IMR-90 (cell line): Measurements from ENCODE around the gene CCDC117.

Experiments used
- POLR2A ChIP-seq: IDR thresholded peaks from 2 replicates; pipeline ENCODE4 v1.6.1; 2012; ENCODE audit warnings: mild to moderate bottlenecking, low read depth, low read length
- TF ChIP-seq, protein P1 (sequence below): conservative IDR thresholded peaks from 2 replicates; pipeline ENCODE4 v1.5.1; 2012; ENCODE audit warnings: mild to moderate bottlenecking, low read depth, low read length, improper control_type of control experiment

- TF ChIP-seq POLR2A, result no peak
- TF ChIP-seq, protein P1, sequence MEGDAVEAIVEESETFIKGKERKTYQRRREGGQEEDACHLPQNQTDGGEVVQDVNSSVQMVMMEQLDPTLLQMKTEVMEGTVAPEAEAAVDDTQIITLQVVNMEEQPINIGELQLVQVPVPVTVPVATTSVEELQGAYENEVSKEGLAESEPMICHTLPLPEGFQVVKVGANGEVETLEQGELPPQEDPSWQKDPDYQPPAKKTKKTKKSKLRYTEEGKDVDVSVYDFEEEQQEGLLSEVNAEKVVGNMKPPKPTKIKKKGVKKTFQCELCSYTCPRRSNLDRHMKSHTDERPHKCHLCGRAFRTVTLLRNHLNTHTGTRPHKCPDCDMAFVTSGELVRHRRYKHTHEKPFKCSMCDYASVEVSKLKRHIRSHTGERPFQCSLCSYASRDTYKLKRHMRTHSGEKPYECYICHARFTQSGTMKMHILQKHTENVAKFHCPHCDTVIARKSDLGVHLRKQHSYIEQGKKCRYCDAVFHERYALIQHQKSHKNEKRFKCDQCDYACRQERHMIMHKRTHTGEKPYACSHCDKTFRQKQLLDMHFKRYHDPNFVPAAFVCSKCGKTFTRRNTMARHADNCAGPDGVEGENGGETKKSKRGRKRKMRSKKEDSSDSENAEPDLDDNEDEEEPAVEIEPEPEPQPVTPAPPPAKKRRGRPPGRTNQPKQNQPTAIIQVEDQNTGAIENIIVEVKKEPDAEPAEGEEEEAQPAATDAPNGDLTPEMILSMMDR, result no peak
These were observed 48.4 kb downstream of the CCDC117 start for GRCh38 chr22:28820885-28821284.
